OCI-LY1 (cell line): ENCODE results near the gene FAM107B.

Experiments used
- CTCF ChIP-seq: fragments of 200-600 bp; sonication (generic), shearing (Covaris generic); IDR thresholded peaks from 2 replicates; pipeline ENCODE4 v1.5.1; 2017; ENCODE audit warnings: mild to moderate bottlenecking, antibody characterized with exemption, low read length, moderate library complexity, mixed read lengths
- EZH2 ChIP-seq: fragments of 200-600 bp; sonication (generic), shearing (Covaris generic); IDR thresholded peaks from 2 replicates; pipeline ENCODE4 v1.8.0; 2017; ENCODE audit warnings: borderline replicate concordance, mixed run types, mild to moderate bottlenecking, antibody characterized with exemption, low read length, moderate library complexity, mixed read lengths

GRCh38 chr10:14691359-14691758 is 83.3 kb downstream of the FAM107B start:
- TF ChIP-seq CTCF, result no peak
- no peak for TF ChIP-seq EZH2
